GM19240 (cell line): Measurements from ENCODE around the gene POLD1.
"Not testable (repeated sequence)": the region's sequence is repeated elsewhere in the genome, so short reads cannot be mapped to it uniquely, and the experiment has no call there.

Source experiments
- DNase-seq: peaks from one replicate; pipeline ENCODE4 v3.0.0; 2011; ENCODE audit warnings: low spot score; ENCODE audit not compliant: insufficient read length

Gene POLD1

GRCh38 chr19:50383852-50384684, at the start of gene POLD1:
Gene POLD1, plus strand, starts transcription at chr19:50384347. Its CDS starts 14,505 bp downstream, at chr19:50398852.
- DNase-seq, result peak; percentile 98

GRCh38 chr19:50334741-50335421, 49.3 kb upstream of the POLD1 start:
- DNase-seq, result no peak

- DNase-seq, result not testable (repeated sequence)
These were observed 47.1 kb upstream of the POLD1 start for GRCh38 chr19:50337031-50337430.

GRCh38 chr19:50340331-50340730, 43.8 kb upstream of the POLD1 start:
- no peak for DNase-seq

GRCh38 chr19:50341091-50341564, 43.0 kb upstream of the POLD1 start:
- DNase-seq, result no peak

GRCh38 chr19:50344661-50345318, 39.4 kb upstream of the POLD1 start:
- DNase-seq, result no peak

GRCh38 chr19:50347089-50347581, 37.0 kb upstream of the POLD1 start:
- DNase-seq, result not testable (repeated sequence)

- no peak for DNase-seq
These were observed 34.7 kb upstream of the POLD1 start for GRCh38 chr19:50349277-50350057.

GRCh38 chr19:50352242-50352641, 31.9 kb upstream of the POLD1 start:
- no peak for DNase-seq

GRCh38 chr19:50353487-50353880, 30.7 kb upstream of the POLD1 start:
- not testable (repeated sequence) for DNase-seq

- DNase-seq, result no peak
These were observed 27.4 kb upstream of the POLD1 start for GRCh38 chr19:50356691-50357177.

GRCh38 chr19:50357178-50358100, 26.7 kb upstream of the POLD1 start:
- no peak for DNase-seq

- DNase-seq, result no peak
These were observed 25.4 kb upstream of the POLD1 start for GRCh38 chr19:50358483-50359327.

GRCh38 chr19:50359328-50359818, 24.8 kb upstream of the POLD1 start:
- no peak for DNase-seq

- DNase-seq, result no peak
These were observed 22.7 kb upstream of the POLD1 start for GRCh38 chr19:50361290-50362029.

- DNase-seq, result no peak
These were observed 22.1 kb upstream of the POLD1 start for GRCh38 chr19:50362030-50362412.

- DNase-seq, result no peak
These were observed 21.3 kb upstream of the POLD1 start for GRCh38 chr19:50362656-50363424.
